BJ (cell line): ENCODE data around the gene RNF26. TPM values are rescaled to one million over a fixed set of nuclear protein-coding genes. Genes with fewer than 3 reads are reported as not detected.

Experiments used
- CTCF ChIA-PET: fragments of 350-600 bp; formaldehyde crosslinking; extraction: SDS; loops from one replicate; lab custom pipeline; 2021; ENCODE audit warnings: antibody characterized with exemption, inconsistent platforms; lab: Yijun Ruan, JAX
- POLR2A ChIA-PET: fragments of 300-600 bp; sonication (Branson Sonifier 250); formaldehyde crosslinking; extraction: SDS; loops from one replicate; lab custom pipeline; 2021; ENCODE audit warnings: antibody characterized with exemption; lab: Charles Lee
- DNase-seq: peaks from one replicate; pipeline ENCODE4 v3.0.0-alpha.2; 2011; ENCODE audit warnings: low read depth
- H3K27me3 ChIP-seq: 2 replicates; pipeline ENCODE4 v1.6.0; 2011; ENCODE audit warnings: low read length; ENCODE audit not compliant: control insufficient read depth, insufficient read depth
- H3K36me3 ChIP-seq: 2 replicates; pipeline ENCODE4 v1.5.1; 2011; ENCODE audit warnings: low read length; ENCODE audit not compliant: control insufficient read depth, insufficient read depth
- H3K4me3 ChIP-seq: 2 replicates; pipeline ENCODE4 v1.5.1; 2011; ENCODE audit warnings: low read depth, mild to moderate bottlenecking, control low read depth, low read length
- polyA plus RNA-seq: library from polyadenylated mRNA; depleted of rRNA; stranded (reverse); fragments of >200 nt; gene quantifications from 2 replicates; pipeline ENCODE4 v1.2.3, GENCODE V29; 2011
- TF ChIP-seq, protein P1 (sequence below): IDR thresholded peaks from 2 replicates; pipeline ENCODE4 v1.5.1; 2011; ENCODE audit warnings: low read depth, mild to moderate bottlenecking, control low read depth, inconsistent platforms, low read length, moderate library complexity; ENCODE audit not compliant: insufficient read depth

RNF26 gene
- polyA plus RNA-seq, 1 experiment, result 65.1 TPM

DNA sequence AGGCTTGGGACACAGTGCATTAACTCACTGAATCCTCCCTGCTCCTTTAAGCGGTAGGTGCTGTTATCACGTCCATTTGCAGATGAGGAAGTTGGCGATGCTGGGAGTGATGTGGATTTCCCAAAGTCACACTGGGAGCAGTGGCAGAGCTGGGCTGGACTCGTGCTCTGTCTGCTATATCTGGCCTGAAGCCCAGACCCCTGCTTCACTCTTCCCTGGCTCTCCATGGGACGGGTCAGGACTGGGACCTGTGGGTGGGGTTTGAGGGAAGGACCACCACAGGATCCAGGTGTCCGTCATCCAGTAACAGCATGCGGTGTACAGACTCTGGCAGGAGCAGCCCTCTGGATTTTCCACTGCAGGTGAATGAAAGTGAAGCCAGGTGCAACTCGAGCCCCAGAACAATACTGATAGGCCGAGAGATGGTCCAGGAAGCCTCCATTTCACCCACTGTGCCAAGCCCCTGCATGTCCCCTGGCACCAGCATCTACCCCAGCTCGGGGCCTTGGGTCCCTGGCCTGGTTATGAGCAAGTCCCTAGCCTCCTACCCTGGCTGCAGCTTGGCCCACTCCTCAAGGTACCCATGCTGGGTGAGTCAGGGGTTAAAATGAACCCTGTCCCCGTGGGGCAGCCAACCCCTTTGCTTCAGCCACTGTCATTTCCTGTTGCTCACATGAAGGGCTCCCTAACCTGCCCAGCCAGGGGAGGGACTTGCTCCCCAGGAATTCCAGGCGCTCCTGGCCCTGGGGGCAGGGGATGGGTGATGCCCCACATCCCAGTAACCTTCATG is 43.0 kb downstream of the RNF26 start:
- POLR2A ChIA-PET, result no interaction called here
- TF ChIP-seq, protein P1, sequence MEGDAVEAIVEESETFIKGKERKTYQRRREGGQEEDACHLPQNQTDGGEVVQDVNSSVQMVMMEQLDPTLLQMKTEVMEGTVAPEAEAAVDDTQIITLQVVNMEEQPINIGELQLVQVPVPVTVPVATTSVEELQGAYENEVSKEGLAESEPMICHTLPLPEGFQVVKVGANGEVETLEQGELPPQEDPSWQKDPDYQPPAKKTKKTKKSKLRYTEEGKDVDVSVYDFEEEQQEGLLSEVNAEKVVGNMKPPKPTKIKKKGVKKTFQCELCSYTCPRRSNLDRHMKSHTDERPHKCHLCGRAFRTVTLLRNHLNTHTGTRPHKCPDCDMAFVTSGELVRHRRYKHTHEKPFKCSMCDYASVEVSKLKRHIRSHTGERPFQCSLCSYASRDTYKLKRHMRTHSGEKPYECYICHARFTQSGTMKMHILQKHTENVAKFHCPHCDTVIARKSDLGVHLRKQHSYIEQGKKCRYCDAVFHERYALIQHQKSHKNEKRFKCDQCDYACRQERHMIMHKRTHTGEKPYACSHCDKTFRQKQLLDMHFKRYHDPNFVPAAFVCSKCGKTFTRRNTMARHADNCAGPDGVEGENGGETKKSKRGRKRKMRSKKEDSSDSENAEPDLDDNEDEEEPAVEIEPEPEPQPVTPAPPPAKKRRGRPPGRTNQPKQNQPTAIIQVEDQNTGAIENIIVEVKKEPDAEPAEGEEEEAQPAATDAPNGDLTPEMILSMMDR, result no peak
- no peak for DNase-seq
- H3K4me3 ChIP-seq, result no peak overlapping the region
- H3K36me3 ChIP-seq, result no peaks in the 10 kb centered on the region
- no peaks in the 10 kb centered on the region for H3K27me3 ChIP-seq
- CTCF ChIA-PET, result interaction anchor here (1.0 to 21.4 kb wide), 8 partner anchors 12 to 103 kb away, joined by 4 to 349 read pairs (median 45); partner anchors contain the start of genes C1QTNF5 and THY1

DNA sequence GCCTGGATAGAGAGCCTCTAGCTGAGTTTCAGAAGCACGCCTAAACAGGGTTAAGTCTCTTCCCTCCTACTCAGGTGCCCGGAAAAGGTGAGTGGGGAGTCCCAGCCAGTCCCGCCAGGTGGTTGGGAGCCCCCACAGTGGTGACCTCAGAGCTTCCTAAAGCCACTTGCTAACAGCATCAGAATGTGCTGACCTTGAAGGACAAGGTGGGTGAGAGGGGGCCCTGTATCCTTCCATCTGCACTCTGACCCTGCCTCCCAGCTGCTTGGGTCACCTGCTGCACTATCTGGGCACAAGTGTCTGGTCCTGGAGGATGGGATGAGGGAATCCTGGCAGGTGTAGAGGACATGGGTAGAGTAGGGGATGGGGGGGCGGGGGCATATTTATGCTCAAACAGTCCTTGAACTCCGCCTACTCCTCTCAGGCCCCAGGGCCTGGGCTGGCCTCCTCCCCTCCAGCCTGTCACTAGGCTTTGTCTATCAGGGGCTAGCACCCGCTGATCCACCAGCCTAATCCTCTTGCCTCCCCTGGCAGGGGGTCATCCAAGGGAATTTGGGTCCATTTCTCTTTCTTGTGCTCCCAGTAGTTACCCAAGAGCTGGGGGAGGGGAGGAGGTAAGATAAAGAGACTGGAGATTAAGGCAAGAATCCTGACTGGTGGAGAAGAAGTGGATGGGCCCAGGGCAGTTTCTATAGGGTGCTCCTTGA is 43.8 kb downstream of the RNF26 start:
- TF ChIP-seq, protein P1, result no peak
- H3K36me3 ChIP-seq, result no peaks in the 10 kb centered on the region
- ChIA-PET CTCF (interaction anchor here (0.8 to 21.4 kb wide), 8 partner anchors 11 to 172 kb away, joined by 3 to 349 read pairs (median 5); partner anchors contain the start of gene CBL), POLR2A (no interaction called here)
- DNase-seq, result no peak
- no peak overlapping the region for H3K4me3 ChIP-seq
- no peaks in the 10 kb centered on the region for H3K27me3 ChIP-seq

DNA sequence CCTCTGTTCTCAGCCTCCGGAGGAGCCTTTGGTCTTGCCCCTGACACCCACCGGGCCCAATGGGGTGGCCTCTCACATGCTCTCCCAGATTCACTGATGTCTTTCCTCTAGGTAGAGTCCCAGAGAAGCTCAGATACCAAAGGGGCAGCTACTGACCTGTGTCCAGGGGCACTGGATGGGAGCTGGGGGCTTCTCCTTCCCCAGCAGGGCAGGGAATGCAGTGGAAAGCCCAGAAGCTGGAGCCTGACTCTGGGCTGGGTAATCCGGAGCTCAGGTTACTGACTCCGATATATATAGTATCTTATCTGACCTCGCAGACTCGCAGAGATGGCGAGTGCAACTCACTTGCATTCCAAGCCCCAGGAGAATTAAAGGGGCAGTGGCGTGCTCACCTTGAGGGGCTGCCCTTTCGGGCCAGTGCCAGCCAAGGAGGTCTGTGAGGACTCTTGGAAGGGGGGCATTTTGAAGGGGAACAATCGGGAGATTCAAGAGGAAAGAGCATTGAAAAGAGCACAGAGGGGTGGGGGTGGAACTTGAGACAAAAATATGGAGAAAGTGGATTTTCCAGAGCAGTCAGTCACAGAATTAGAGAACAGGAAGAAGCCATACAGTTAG is 44.6 kb downstream of the RNF26 start:
- Histone ChIP-seq H3K4me3 (no peak overlapping the region), H3K27me3 (no peaks in the 10 kb centered on the region; the same call in 1 of the 2 replicates), H3K36me3 (no peaks in the 10 kb centered on the region)
- TF ChIP-seq, protein P1, result no peak
- CTCF ChIA-PET, result interaction anchor here (0.8 to 21.4 kb wide), 9 partner anchors 12 to 234 kb away, joined by 3 to 349 read pairs (median 3); partner anchors contain the start of gene CBL
- no peak for DNase-seq
- POLR2A ChIA-PET, result no interaction called here

DNA sequence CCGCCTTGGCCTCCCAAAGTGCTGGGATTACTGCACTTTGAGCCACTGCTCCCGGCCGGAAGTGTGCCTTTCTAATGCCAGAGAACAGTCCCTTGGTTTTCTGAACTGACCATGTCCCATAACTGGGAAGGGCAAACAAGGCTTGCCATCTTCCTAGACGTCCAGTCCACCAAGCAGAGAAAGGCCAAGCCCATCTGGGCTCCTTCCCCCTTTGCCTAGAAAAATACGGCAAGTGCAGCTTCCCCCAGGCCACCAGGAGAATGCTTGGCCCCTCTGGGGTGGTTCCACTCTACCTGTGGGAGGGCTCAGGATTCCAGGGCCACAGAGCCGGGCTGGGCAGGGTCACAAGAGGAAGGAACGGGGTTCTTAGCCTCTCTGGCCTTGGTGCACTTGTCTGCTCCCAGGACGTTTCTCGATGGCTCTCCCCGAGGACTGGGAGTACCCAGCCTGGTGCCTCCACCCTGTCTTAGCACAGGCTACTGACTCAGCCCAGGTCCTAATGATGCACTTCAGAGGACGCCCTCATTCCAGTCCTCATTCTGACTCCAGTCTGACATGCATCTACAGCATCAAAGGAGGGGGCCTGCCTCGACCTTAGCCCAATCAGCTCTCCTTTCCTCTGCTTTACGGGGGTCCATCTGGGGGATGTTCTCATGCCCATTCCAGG is 46.0 kb downstream of the RNF26 start:
- ChIA-PET CTCF (interaction anchor here (0.8 to 21.4 kb wide), 14 partner anchors 11 to 100 kb away, joined by 3 to 349 read pairs (median 6); no protein-coding TSS in a partner anchor), POLR2A (no interaction called here)
- H3K27me3 ChIP-seq, result peaks cover 5% of the 10 kb centered on the region; the same call in 1 of the 2 replicates
- no peak overlapping the region for H3K4me3 ChIP-seq
- no peaks in the 10 kb centered on the region for H3K36me3 ChIP-seq
- no peak for DNase-seq
- TF ChIP-seq, protein P1, result no peak
